Anterior cingulate cortex (tissue), 58 donors: ENCODE measurements around the gene PITPNC1.
"Not testable (repeated sequence)": the region's sequence is repeated elsewhere in the genome, so short reads cannot be mapped to it uniquely, and the experiment has no call there.

Experiments
- DNase-seq, 58 donors: peaks; one replicate each; lab custom pipeline; 2025; lab: John Stamatoyannopoulos, UW

PITPNC1 gene

DNA sequence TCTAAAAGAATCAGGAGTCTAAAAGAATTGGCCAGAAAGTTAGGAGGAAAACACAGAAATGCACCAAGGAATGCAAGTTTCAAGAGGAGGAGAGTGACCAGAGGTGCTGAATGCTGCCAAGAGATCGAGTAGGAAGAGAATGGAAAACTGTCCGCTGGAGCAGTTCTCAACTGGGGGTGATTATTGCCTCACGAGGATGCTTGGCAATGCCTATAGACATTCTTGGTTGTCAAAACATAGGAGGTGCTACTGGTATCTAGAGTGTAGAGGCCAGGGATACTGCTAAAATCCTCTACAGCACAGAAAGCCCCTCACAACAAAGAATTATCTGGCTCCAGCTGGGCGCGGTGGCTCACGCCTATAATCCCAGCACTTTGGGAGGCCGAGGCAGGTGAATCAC, 258.6 kb downstream of the PITPNC1 start:
- DNase-seq = no peak

- DNase-seq = no peak
Measured at GRCh38 chr17:67636312-67636711, 259.2 kb downstream of the PITPNC1 start.

DNA sequence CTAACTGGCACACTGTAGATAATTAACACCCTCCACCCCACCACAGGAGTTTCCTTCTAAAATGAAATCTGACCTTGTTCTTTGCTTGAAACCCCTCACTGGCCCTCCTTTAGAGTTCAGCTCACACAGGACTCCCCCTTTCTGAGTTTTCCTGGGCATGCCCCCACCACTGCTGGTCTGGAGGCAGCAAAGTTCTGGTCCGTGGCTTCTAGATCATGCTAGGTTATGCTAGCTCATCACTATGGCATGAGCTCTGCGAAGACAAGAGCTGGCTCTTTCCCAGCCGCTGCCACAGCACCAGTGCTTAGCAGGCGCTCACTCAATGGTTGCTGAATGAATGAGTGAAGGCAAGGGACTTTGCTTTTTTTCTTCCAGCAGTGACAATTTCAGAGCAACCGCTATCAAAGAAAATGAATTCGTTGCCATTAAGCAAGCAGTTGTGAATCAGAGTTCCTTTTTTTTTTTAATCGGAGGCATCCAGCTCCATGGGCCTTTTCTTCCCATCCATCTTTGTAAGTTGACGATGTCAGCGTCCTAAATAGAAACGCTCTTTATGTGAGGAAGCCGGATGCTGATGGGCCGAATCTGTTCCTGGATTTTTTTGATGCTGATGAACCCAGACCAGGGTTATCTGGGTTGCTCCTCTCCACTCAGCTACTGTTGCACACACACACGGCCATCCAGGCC, 259.9 kb downstream of the PITPNC1 start:
- DNase-seq = peak in 5 of 58 donors; percentile 7 to 30 (median 11)

GRCh38 chr17:67637901-67638641, 261.0 kb downstream of the PITPNC1 start:
- DNase-seq = no peak

DNA sequence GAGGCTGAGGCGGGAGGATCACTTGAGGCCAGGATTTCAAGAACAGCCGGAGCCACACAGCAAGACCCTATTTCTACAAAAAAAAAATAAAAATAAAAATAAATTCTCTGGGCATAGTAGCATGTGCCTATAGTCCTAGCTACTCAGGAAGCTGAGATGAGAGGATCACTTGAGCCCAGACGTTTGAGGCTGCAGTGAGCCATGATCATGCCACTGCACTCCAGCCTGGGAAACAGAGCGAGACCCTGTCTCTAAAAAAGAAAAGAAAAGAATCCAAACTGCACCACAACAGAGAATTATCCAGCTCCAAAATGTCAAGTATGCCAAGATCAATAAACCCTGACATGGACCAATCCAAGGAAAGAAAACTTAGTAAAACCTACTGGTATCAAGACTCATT, 261.8 kb downstream of the PITPNC1 start:
- DNase-seq = no peak

DNA sequence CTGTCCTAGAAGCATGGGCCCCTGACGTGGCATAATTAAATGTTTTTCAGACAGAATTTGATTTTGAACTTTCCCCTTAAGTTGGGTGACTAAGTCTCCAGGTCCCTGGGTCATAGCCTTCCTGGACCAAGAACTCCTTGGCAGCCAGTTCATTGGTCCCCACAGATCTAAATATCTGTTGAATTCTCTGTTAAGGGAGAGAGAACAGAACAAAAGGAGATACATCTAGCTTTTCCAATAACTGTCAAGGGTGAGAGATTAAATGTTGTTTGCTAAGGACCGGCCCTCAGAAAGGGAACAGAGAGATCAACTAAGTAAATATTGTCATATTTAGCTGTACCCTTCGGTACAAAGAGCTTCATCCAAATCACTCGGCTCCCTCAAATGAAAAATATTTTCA, 262.5 kb downstream of the PITPNC1 start:
- no peak for DNase-seq

DNA sequence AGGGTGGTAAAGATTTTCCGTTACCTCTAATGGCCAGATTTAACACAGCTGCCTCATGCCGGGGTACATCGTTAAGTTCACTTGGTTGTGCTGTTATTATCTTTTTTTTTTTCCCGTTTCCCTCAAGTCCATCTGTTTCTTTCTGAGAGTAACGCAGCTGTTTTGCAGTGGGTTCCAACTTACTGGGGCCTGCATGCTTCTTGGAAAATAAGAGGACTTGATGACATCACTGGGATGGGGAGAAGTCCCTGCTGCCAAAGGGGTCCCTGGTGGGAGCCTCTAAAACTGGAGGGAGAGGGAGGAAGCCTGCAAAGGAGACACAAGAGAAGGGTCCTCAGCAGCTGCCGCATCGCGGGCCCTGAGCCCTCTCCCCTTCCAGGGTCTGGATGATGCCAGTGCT, 262.9 kb downstream of the PITPNC1 start:
- DNase-seq = no peak

DNA sequence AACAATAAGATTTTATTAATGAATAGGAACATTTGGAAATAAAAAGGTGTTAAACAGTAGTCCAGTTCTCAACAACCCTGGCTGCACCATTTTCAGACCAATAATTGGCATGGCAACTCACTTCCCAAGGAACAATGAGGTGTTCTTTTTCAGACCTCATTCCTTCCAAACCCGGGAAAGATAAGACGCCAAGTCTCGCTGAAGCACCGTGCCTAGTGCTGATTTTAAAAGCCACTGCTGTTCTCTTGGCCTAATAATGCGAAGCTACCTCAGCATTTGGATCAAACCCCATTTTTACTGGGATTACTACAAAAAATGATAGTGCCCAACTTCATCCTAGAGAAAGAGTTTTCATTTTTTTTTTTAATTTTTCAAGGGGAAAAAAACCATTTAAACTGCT, 265.4 kb downstream of the PITPNC1 start:
- peak in 9 of 58 donors; percentile 7 to 61 (median 17) for DNase-seq

GRCh38 chr17:67644061-67644460, 267.0 kb downstream of the PITPNC1 start:
- DNase-seq = peak in 1 of 58 donors; percentile 14

DNA sequence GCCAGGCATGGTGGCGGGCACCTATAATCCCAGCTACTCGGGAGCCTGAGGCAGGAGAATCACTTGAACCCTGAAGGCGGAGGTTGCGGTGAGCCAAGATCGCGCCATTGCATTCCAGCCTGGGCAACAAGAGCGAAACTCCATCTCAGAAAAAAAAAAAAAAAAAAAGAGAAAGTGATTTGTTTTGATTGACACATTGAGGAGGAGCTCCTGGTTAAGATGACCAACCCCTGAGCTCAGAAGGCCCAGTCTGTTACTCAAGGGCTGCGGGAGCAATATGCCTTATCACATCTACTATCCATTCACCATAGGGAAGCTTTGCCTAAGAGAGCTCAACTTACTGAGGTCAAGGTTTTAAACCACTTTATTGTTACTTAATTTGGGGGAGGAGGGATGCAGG, 268.1 kb downstream of the PITPNC1 start:
- DNase-seq = not testable (repeated sequence)

DNA sequence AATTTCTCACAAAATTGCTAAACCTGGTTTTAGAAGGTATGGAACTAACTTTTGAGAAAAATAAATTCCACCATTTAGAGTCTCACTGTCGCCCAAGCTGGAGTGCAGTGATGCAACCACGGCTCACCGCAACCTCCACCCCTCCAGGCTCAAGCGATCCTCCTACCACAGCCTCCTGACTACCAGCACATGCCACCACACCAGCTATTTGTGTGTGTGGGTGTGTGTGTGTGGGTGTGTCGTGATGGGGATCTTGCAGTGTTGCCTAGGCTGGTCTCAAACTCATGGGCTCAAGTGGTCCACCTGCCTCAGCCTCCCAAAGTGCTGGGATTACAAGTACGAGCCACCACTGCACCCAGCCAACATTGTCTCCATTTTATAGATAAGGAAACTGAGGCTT, 269.4 kb downstream of the PITPNC1 start:
- DNase-seq = no peak

DNA sequence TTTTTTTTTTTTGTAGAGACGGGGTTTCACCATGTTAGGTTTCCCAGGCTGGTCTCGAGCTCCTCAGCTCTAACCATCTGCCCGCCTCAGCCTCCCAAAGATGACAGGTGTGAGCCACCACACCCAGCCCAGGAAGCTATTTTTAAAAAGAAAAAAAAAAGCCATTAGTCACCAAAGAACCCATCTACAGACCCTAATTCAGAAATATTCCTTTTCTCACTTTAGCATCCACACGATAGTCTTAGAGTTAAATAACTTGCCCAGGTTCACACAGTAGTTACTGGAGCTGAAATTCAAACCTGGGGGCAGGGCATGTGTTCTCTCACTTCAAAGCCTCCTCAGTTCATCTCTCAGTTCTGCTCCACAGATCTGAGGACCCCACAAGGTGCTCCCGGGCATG, 270.4 kb downstream of the PITPNC1 start:
- DNase-seq = no peak

GRCh38 chr17:67648032-67648905, 271.2 kb downstream of the PITPNC1 start:
- peak in 1 of 58 donors; percentile 27 for DNase-seq

DNA sequence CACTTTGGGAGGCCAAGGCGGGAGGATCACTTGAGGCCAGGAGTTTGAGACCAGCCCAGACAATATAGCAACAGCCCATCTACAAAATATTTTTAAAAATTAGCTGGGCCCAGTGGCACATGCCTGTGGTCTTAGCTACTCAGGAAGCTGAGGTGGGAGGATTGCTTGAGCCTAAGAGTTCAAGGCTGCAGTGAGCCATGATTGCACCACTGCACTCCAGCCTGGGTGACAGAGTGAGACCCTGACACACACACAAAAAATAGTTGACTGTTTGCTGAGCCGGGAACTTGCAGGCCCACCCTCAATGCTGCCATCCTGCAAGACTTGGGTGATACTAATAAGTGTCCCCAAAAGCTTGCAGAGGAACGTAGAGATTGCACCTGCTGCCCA, 271.8 kb downstream of the PITPNC1 start:
- not testable (repeated sequence) for DNase-seq

DNA sequence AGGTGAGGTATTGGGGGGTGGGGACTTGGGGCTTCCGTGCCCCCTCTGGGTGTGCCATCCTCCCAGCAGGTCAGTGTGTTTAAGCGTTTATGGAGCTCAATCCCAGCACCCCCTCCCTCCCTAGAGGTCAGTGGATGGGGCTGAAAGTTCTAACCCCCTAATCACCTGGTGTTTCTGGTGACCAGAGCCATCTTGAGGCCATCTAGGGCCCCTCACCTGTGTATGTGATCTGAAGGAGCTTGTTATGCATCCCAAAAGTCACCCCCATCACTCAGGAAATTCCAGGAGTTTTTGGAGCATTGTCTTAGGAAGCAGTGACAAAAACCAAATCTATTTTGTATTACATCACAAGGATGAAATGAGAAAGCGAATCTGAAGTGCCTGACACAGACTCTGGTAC, 272.8 kb downstream of the PITPNC1 start:
- no peak for DNase-seq

DNA sequence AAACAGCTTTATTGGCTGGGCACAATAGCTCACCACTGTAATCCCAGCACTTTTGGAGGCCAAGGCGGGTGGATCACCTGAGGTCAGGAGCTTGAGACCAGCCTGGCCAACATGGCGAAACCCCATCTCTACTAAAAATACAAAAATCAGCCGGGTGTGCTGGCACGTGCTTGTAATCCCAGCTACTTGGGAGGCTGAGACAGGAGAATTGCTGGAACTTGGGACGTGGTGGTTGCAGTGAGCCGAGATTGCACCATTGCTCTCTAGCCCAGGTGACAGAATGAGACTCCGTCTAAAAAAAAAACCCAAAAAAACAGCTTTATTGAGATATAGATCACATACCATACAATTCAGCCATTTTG, 274.1 kb downstream of the PITPNC1 start:
- not testable (repeated sequence) for DNase-seq

DNA sequence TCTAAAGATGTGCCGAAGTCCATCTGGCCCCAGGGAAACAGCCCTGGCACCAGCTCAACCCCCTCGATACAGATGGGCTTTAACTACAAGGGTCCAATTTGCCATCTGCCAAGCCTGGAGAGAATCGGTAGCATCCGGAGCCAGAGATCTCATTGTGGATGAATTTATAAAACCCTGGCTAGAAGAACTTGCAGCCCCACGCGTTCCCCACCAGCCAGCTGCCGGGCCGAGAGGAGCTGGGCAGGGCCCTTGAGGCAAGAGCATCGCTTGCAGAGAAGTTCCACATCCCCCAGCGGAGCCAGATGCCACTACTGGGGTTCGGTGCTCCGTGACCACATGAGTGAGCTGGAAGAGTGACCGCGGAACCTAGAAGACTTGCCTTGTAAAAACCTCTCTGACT, 275.4 kb downstream of the PITPNC1 start:
- peak in 1 of 58 donors; percentile 11 for DNase-seq

- no peak for DNase-seq
Measured at GRCh38 chr17:67655478-67656148, 278.5 kb downstream of the PITPNC1 start.

DNA sequence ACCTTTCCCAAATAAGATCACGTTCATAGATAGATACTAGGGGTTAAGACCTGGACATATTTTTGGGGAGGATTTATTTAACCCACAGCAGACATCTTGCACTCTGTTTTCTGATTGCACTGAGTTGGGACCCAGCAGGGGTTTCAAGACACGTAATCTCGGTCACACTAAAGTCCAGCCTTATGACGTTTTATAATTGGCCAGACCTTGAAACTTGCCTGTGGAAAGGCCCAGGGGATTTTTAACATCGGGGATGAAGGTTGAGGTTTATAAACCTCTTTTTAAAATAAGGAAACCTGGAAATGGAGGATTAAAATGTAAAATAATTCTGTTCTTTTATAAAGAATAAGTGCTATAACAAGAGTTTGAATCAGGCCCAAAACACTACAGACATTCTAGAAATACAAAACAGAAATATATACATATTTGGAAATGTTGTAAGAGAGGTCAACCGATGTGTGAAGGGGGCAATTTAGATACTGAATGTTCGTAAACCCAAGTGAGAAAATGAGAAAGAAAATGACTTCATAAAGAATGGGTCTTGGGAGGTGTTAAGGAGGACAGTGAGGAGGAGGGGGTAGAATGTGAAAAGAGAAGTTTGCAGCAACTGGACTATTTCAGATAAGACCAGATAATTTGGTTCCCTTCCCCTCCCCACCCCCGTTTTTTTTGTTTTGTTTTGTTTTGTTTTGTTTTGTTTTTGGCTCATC, 279.6 kb downstream of the PITPNC1 start:
- no peak for DNase-seq

DNA sequence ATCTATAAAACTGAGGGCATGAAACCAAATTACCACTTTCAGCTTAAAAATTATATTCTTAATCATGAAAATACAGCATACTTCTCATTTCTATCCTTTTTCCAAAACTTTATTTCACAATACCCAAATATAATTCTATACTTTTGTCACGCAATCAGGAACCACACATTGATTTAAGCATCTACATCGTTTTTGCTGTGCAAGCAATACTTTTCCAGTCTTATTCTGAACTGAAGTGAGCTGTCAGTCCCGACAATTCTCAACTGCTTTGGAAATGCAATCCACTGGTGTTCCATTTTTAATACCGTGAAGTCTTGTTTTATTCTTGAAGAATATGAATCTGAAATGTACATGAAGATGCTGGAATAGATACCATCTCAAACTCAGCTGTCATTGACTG, 280.5 kb downstream of the PITPNC1 start:
- DNase-seq = no peak
